ENCODE measurements around the gene ZFAND3.
"Not testable (repeated sequence)": the region's sequence is repeated elsewhere in the genome, so short reads cannot be mapped to it uniquely, and the experiment has no call there.

Gene ZFAND3

DNA sequence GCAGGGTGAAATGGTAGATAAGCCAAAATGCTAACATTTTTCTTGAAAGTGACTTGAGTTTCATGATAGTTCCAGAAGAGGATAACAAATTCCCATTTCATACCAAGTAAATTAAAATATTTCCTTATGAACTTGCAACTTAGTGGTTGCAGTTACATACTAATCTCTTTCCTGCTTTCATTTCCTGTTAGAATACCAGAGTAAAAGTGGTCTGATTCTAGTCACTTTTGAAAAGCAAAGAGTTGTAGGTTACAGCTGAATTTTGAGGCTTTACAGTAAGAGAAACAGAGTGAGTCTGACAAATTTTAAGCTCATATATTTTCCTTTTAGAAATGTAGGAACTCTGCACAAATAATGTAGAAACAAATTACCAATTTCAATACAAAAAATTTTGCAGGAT, 117.4 kb downstream of the ZFAND3 start:
- DNase-seq (ENCODE audit: low read depth in 2 of 2): no peak

DNA sequence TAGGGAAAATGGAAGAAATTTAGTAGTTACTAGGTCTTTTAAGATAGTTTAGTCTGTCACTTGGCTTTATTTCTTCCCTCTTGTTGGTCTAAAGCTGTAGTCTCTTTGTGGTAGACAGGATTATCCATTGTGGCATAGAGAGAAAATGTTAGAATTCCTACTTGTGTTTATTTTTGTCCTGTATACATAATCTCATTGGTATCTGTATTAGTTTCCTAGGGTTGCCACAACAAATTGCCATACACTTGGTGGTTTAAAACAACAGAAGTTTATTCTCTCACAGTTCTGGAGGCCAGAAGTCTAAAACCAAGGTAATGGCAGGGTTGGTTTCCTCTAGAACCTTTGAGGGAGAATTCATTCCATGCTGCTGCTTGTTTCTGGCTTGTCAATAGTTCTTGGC, 119.4 kb downstream of the ZFAND3 start:
- DNase-seq (ENCODE audit: low read depth in 2 of 2): no peak

DNA sequence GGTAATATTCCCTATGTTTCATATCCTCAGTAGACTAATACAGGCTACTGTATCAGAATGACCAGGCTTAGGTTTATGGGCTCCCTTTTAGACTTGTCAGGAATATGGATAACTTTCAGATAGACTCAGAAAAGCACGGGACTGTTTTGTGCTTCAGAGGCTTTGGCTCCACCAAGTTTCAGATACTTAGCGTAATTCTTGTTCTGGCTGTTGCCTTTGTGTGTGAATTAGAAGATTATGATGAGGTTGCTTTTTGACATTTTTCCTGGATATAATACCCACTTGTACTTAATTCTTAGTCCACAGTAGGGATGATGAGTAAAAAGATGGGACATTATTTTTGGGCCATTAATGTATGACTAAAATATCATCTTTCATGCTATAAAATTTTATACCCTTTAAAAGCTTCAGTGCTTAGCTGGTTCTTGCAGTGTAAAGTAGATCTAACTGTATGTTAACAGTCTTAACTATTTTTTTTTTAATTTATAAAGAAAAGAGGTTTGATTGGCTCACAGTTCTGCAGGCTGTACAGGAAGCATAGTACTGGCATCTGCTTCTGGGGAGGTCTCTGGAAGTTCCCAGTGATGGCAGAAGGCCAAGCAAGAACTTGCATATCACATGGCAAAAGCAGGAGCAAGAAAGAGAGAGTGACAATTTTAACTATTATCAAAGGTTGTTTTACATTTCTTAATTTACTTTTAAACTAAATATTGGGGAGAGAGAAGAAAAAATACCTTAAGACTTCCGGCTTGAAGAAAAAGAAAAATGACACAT, 120.7 kb downstream of the ZFAND3 start:
- DNase-seq (ENCODE audit: low read depth in 2 of 2): no peak

DNA sequence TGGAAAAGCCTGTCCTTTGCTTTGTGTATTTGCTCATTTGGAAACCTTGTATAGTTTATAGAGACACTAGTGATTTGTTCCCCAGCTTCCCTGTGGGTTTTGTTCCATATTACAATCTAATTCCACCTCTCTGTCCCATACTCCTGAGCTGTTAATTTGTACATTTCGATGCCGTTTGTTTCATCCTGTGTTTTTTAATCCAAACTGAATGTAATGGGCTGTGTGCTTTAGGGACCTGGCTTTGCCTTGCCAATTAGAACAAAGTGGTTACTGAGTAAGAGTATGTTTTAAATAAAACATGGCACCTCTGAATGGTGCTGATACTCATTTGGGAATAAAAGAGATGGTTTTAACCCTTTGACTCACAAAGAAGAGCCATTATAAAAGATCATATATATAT, 122.3 kb downstream of the ZFAND3 start:
- no peak for DNase-seq (ENCODE audit: low read depth in 2 of 2)

DNA sequence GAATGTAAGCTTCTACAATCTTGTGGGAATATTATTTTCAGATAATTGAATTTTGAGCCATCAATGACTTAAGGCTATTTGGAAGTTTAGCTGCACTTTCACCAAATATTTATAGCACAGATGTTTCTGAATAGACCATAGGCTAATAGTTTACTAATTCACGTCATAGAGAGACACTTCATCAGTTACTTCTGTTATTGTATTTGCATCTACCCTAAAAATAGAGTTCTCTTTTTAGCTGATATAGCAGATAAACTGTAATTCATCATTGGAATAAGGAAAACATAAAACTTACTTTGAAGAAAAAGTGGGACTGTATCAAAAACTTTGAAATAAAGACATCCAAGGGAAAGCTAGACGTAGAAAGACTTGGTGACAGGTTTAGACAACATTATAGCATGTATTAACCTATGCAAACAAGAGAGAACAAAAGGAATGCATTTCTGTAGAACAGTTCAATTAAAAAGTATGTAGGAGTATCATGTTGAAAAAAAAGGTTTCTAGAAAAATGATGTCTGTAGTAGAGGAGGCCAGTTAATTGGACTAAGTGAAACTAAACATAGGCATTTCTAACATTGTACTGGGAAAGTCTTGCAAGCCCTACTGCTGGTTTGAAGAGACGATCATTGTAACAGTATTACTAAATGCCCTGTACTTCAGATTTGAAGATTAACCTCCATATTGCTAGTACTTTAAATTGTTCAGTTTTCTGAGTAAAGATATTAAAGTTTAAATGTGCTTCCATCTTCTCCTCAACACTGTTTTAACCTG, 123.3 kb downstream of the ZFAND3 start:
- DNase-seq (ENCODE audit: low read depth in 2 of 2): no peak

DNA sequence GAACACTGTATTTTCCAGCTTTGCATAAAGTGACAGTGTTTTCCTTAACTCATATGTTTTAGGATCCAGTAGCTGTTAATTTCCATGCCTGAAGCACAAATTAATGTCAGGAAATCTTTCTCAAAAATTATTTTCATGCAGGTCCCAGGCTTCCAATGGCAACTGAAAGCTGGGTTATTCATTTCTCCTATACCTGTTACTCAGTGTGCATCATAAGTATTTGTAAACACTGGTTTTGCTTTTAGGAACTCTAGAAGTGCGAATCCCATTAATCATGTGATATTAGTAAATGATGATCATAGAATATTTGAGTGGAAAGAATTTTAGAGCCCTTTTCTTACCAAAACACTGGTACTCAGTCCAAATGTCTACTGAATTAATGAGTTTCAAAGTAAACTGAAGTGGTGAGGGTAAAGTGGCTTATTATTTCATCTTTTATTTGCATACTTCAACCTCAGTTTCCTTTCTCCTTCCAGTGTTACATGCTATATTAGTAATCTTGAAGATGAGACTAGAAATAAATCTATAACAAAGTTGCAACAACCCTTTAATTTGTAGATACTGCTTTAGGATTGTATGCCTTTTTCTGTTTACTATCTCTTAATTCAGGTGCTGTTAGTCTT, 124.0 kb downstream of the ZFAND3 start:
- no peak for DNase-seq (ENCODE audit: low read depth in 2 of 2)

DNA sequence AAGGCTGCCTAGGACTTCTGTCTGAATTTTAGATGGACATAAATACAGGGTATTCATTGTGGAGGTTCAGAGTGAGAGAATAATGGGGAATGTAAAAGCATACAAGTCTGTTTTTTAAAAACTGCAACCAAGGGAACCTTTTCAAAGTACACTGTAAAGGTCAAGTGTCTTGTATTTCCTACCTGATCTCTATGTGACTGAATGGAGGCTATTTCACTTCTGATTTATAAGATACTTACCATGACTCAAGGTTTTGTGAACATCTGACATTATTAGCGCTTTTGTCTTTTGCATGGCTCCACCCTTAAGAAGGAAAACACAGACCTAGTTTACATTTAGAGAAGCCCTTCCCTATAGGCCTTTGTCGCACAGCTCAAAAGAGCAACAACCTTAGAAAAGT, 126.5 kb downstream of the ZFAND3 start:
- DNase-seq (ENCODE audit: low read depth in 2 of 2): no peak

DNA sequence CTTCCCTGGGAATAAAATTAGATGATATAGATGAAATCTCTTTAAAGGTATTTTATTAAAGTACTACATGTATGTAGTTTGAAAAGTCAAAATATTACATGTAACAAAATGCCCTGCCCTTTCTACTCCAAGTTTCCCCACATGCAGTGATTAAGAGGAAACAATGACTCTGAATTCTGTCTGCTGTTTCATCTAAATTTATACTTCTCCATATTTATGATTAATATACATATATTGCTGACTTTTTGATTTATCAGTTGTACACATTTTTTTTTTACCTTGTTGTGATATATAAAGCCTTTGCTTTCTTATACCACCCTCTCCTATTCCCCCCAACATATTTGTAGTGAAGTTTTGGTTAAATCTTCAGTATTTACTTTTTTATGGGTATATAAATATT, 127.9 kb downstream of the ZFAND3 start:
- DNase-seq (ENCODE audit: low read depth in 2 of 2): no peak

DNA sequence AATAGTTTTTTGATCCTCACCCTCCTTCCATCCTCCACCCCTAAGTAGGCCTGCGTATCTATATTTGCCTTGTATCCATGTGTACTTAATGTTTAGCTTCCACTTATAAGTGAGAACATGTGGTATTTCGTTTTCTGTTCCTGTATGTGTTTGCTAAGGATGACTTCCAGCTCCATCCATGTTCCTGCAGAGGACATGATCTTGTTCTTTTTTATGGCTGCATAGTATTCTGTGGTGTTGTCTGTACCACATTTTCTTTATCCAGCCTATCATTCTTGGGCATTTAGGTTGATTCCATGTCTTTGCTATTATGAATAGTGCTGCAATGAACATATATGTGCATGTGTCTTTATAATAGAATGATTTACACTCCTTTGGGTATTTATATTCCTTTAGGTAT, 129.1 kb downstream of the ZFAND3 start:
- not testable (repeated sequence) for DNase-seq (ENCODE audit: low read depth in 2 of 2)

DNA sequence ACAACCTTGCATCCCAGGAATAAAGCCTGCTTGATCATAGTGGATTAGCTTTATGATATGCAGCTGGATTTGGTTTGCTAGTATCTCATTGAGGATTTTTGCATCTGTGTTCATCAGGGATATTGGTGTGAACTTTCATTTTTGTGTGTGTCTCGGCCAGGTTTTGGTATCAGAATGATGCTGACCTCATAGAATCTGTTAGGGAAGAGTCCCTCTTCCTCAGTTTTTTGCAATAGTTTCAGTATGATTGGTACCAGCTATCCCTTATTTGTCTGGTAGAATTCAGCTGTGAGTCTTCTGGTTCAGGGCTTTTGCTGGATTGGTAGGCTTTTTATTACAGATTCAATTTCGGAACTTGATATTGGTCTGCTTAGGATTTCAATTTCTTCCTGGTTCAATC, 132.5 kb downstream of the ZFAND3 start:
- DNase-seq (ENCODE audit: low read depth in 2 of 2): no peak

DNA sequence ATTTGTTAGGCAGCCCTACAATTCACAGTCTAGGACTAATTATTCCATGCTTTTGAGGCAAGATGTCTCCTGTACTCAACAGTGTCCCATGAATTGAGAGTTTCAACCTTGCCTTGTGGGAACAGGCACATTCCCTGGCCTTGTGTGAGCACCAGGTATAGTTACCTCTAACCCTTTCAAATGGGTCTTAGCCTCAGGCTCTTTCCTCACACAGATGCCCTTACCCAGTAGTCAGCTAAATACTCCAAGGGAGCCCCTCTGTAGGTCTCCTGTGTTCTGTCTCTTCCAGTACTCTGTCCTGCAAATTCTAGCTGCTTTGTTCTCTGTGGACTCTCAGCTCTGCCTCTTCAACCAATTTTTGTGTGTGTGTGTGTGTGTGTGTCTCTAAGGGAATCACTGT, 135.3 kb downstream of the ZFAND3 start:
- DNase-seq (ENCODE audit: low read depth in 2 of 2): no peak

DNA sequence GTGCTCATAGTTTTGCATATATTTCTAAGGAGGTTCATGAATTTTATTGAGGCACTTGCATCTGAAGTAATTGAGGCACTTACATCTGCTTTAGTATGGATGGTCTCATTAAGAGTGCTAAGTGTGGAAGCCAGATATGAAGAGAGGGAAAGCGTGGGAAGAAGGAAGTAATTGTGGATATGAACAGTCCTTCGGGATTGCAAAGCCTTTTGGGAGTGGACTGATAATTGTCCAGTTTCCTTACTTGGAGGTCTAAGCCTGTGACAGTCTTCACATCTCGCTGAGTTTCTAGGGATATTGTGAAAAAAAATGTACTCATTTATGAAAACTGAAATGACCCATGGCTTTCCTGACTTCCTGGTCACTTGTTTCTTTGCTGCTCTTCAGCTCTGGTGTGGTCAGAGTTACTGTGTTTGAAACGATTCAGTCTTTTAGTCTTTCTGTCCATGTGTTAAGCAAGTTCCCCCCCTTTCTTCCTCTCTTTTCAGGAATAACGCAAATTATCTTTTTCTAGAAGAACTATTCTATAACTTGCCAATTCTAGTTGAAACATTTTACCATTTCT, 137.3 kb downstream of the ZFAND3 start:
- DNase-seq (ENCODE audit: low read depth in 2 of 2): no peak

DNA sequence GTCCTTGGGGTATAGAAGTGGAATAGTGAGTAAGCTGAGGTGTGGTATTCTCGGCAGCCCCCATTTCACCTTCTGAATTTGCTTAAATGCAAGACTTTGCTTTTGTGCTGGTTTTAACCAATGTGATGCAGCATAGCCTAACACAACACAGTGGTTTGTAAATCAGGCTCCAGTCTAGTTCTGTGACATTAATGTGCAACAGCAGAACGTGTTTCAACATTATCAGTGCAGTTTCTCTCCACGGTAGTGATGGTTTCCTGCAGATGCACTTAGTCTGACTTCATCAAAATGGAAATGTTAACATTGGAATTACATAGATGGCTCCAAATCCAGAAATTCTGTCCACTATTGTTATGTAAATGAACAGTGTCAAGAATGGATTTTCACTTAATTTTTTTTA, 139.5 kb downstream of the ZFAND3 start:
- no peak for DNase-seq (ENCODE audit: low read depth in 2 of 2)

DNA sequence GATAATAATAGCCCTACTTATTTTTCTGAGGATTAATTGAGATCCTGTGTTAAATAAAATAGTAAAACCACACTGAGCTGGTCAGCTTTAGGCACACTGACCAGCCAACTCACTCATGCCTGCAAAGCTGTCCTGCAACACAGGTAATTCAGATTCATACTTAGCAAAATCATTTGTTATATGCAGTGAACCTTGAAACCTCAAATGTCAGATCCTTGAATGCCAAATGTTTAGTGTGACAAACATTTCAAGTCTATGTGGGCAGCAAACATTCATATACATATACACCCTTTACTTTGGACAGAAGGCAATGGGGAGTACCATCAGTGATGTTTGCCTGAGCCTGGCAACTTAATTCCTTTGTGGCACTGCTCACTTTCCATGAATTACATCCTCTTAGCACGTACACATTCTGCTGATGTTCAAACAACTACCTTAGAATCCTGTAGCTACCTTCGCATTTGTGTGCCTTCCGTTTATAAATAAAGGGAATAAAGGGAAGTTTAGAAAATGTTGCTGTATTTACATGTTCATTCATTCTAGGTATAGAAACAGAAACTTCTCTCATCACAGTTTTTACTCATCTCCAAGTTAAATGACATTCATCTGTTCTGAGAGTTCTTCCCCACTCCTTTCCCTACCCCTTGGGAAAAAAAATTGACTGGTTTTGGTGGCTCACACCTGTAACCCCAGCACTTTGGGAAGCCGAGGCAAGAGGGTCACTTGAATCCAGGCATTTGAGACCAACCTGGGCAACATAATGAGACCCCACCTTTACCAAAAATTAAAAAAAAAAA, 140.8 kb downstream of the ZFAND3 start:
- no peak for DNase-seq (ENCODE audit: low read depth in 2 of 2)

DNA sequence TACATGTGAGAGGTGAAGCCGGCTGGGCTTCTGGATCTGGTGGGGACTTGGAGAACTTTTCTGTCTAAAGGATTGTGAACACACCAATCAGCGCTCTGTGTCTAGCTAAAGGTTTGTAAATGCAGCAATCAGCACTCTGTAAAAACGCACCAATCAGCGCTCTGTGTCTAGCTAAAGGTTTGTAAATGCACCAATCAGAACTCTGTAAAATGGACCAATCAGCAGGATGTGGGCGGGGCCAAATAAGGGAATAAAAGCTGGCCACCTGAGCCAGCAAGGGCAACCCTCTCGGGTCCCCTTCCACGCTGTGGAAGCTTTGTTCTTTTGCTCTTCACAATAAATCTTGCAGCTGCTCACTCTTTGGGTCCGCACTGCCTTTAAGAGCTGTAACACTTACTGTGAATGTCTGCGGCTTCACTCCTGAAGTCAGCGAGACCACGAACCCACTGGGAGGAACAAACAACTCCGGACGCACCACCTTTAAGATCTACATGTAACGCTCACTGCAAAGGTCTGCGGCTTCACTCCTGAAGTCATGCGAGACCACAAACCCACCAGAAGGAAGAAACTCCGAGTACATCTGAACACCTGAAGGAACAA, 143.1 kb downstream of the ZFAND3 start:
- peak in 1 of 2 donors; percentile 4 for DNase-seq (ENCODE audit: low read depth in 2 of 2)

DNA sequence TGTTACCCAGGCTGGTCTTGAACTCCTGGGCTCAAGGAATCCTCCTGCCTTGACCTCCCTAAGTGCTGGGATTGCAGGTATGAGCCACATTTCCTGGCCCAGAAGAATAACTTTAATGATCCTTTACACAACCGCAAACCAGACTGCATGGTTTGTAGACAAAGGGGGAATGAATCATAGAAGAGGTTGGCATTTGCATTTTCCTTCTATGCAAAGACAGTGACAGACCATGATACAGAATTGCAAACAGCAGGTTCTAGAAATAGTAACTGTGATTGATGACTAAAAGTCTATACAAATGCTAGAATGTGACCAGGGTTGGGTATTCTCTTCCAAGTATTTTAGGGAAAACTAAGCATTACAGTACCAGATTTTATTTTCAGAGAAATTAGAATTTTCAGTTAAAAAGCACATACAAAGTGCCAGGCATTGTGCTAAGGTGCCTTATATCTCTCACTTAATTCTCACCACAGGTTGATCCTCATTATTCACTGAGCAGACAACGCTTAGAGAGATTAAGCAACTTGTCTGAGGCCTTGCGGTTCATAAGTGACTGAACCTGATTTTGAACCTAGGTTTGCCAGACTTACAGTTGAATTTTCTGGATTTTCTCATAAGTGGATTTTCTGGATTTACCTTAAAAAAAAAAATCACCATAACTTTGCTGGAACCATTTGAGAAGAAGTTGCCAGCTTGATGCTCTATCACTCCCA, 146.6 kb downstream of the ZFAND3 start:
- DNase-seq (ENCODE audit: low read depth in 2 of 2): no peak

DNA sequence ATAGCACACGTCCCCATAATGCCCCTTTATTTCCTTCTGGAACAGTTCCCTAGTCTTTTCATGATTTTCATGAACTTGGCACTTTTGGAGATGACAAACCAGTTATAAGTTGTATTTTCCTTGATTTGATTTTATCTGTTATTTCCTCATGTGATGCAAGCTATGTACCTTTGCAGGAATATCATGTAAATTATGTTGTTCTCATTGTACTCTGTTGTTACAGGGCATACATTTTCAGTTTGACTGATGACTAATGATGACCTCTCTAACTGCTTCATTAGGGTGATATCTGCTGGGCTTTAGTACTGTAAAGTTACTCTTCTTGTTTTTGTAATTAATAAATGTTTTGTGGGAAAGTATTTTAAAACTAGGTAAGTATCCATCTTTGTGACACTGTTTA, 147.3 kb downstream of the ZFAND3 start:
- no peak for DNase-seq (ENCODE audit: low read depth in 2 of 2)

DNA sequence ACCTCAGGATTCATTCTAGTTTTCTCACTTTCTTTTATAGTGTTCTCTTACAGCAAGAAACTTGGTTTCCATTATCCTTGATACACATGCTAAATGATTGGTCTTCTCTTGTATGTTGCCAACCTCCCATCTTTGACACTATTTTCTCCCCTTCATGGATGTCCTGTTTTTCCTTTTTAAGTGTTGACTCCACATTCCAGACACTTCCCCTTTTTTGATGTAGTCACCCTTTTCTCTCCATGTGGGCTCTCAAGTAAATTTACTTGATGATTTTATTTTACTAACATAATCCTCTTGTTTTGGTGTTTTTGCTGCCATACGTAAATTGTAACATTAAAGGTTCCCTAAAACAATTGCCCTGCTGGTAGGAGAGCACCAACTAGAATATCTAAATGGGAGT, 148.1 kb downstream of the ZFAND3 start:
- no peak for DNase-seq (ENCODE audit: low read depth in 2 of 2)

DNA sequence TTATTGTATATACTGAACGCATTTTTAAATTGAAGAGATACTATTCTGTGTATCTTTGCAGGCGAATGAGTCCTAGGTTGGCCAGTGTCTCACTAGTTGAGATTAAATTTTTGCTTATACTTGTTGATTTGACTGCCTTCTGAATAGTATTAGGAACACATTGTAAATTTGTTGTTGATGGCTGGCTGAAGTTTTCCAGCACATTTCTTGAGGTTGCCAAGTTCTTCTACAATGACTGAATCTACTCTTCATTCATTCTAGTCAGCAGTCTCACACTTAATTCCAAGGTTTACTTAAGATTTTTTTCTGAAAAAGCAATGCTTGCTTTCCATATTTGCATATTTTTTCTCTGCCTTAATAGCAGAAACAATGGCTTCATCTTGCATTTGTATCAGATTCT, 151.7 kb downstream of the ZFAND3 start:
- no peak for DNase-seq (ENCODE audit: low read depth in 2 of 2)

DNA sequence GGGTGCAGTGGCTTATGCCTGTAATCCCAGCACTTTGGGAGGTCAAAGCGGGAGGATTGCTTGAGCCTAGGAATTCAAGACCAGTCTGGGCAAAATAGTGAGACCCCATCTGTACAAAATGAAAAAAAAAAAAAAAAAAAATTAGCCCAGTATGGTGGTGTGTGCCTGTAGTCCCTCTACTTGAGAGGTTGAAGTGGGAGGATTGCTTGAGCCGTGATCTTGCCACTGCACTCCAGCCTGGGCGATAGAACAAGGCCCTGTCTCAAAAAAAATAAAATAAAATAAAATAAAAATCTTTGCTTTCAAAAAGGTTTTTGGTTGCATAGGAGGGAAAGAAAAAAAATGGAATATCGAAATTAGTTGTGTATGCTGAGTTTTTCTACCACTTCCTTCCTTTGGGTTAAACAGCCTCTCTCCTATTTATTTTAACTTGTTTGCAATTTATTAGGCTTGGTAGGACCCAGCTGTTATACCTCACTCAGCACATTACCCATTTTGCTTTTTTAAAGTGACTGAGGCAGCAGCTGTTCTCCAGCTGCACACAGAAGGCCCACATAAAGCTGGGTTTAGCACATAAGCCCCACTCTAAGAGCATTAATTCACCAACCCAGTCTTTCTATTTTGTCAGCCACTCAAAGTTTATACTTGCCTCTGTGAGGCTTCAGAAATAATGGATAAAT, 152.3 kb downstream of the ZFAND3 start:
- DNase-seq (ENCODE audit: low read depth in 2 of 2): no peak
